HuH-7 (cell line): Measurements from ENCODE around the gene CTNNA3.

Experiments
- DNase-seq: peaks from one replicate; pipeline ENCODE4 v3.0.0; 2011; ENCODE audit warnings: low spot score

Gene CTNNA3

DNA sequence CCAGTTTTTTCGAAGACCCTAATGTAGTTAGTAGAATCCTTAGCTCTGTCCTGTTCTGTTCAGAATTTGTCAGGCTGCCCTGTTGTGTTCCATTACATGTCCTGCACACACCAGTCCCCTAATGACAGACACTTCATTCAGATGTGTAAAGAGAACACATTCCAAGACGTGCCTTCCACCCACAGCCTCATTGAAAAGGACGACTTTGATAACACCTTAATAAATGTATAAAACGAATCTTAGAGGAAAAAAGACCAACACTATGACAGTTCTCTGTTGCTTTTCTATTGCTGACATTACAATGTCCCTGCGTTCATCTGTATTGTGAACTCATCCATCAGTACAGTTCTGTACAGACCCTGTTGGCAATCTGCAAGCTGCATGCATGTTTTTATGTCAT lies 766.6 kb downstream of the CTNNA3 start:
- no peak for DNase-seq

DNA sequence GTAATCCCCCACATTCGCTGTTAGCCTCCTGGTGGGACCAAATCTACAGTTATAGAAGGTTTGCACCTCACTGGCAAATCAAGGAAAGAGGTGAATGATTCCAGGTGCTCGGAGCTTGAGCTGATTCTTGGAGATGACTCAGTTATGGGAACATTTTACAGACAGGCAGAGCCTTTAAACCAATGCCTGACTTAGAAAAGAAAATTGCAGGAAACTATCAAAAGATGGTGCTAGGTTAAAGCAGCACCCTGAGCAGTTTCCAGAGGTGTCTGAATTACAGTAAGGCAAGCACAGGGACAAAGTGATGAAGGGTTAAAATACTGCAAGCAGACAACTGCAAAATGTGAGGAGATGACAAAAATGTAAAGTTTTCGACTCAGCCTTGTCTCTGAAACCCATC lies 767.2 kb downstream of the CTNNA3 start:
- DNase-seq, result no peak

DNA sequence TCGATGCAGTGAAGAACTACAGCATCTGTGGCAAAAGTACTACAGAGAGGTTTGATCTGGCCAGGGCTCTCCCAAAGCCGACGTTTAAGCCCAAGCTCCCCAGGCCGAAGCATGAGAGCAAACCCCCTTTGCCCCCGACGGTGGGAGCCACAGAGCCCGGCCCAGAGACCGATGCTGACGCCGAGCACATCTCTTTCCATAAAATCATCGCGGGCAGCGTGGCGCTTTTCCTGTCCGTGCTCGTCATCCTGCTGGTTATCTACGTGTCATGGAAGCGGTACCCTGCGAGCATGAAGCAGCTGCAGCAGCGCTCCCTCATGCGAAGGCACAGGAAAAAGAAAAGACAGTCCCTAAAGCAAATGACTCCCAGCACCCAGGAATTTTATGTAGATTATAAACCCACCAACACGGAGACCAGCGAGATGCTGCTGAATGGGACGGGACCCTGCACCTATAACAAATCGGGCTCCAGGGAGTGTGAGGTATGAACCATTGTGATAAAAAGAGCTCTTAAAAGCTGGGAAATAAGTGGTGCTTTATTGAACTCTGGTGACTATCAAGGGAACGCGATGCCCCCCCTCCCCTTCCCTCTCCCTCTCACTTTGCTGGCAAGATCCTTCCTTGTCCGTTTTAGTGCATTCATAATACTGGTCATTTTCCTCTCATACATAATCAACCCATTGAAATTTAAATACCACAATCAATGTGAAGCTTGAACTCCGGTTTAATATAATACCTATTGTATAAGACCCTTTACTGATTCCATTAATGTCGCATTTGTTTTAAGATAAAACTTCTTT lies 767.8 kb downstream of the CTNNA3 start:
- no peak for DNase-seq

DNA sequence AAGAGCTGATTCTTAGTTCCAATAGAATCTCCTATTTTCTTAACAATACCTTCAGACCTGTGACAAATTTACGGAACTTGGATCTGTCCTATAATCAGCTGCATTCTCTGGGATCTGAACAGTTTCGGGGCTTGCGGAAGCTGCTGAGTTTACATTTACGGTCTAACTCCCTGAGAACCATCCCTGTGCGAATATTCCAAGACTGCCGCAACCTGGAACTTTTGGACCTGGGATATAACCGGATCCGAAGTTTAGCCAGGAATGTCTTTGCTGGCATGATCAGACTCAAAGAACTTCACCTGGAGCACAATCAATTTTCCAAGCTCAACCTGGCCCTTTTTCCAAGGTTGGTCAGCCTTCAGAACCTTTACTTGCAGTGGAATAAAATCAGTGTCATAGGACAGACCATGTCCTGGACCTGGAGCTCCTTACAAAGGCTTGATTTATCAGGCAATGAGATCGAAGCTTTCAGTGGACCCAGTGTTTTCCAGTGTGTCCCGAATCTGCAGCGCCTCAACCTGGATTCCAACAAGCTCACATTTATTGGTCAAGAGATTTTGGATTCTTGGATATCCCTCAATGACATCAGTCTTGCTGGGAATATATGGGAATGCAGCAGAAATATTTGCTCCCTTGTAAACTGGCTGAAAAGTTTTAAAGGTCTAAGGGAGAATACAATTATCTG lies 768.6 kb downstream of the CTNNA3 start:
- no peak for DNase-seq

DNA sequence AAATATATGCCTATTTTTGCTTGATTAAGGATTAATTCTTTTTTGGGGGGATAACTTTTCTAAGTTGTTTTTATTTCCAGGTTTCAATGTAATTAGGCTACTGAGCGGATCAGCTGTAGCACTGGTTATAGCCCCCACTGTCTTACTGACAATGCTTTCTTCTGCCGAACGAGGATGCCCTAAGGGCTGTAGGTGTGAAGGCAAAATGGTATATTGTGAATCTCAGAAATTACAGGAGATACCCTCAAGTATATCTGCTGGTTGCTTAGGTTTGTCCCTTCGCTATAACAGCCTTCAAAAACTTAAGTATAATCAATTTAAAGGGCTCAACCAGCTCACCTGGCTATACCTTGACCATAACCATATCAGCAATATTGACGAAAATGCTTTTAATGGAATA lies 769.2 kb downstream of the CTNNA3 start:
- DNase-seq, result no peak

DNA sequence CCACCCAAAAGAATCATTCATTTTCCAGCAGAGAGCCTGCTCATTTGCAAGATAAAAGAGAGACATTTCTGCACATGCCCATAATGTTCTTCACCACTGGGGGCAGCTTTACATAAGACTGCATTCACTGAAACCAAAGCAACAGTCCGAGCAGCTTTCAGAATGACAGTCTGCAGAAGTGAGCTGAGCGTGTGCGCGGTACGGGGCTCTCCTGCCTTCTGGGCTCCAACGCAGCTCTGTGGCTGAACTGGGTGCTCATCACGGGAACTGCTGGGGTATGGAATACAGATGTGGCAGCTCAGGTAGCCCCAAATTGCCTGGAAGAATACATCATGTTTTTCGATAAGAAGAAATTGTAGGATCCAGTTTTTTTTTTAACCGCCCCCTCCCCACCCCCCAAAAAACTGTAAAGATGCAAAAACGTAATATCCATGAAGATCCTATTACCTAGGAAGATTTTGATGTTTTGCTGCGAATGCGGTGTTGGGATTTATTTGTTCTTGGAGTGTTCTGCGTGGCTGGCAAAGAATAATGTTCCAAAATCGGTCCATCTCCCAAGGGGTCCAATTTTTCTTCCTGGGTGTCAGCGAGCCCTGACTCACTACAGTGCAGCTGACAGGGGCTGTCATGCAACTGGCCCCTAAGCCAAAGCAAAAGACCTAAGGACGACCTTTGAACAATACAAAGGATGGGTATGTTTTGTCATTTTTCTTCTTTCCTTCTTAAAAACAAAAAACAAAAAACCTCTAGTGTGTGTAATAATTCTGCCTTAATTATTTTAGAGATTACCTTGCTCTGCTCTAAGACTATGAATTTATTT lies 769.9 kb downstream of the CTNNA3 start, which contains the start of gene LRRTM3:
Gene LRRTM3 (plus strand): TSS at position 141 of the 820 bp plus-strand sequence.
- DNase-seq, result peak; percentile 36

DNA sequence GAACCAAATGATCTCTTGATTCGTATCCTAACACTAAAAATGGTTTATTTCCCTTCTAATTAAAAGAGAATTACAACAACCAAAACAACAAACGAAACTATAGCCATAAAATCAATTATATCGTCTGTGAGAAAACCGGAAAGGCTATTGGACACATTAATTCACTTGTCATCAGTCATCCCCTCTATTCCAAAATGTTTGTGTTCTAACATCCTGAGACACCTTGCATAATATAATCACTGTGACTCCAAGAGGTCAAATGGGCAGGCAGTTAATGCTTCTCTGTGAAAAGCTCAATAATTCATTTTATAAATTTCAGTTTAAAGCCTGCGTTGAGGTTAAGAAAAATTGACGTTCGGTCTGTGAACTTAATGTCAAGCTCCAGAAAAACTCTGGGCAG lies 770.6 kb downstream of the CTNNA3 start:
- no peak for DNase-seq

DNA sequence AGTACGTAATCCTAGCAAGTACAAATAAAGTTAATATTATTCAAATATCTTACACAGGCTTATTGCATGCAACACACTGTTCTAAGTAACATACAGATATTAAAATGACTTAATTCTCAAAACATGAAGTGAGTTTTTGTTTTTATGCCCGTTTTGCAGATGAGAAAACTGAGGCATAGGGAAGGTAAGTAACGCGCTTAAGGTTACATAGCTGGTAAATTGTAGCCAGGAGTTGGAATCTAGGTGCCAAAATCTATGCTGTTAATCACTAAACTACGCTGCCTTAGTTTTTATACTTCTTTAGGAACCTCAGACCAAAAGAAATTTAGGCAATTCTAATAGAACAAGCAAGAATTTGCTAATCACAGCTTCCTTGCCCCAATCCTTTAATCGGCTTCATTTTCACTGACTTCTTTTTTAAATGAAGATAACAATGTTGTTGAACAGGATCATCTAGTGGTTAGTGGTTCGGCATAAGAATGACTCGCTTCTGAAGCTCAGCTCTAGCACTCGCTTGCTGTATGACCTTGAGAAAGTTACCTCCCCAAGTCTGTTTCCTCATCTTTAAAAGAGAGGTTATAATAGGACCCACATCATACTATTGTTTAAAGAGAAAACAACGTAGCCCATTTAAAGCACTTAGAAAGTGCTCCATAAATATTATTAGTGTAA lies 771.2 kb downstream of the CTNNA3 start:
- no peak for DNase-seq

DNA sequence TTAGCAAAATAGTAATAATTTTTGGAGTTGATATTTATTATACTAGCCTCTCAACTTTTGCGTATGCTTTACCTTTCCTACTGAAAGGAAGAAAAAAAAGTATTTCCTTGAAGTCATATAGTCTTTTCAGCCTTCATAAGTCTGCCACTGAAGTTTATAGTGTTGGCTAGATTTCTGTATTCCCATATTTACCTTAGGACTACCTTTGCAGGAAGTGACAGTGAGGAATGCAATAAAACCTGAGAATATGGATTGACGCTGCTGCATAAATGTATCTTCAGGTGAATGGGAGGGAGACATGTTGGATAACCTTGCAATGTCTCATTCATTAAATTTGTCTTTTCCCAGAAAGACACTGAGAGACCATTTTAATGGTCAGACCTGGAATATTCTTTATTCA lies 776.7 kb downstream of the CTNNA3 start:
- no peak for DNase-seq

DNA sequence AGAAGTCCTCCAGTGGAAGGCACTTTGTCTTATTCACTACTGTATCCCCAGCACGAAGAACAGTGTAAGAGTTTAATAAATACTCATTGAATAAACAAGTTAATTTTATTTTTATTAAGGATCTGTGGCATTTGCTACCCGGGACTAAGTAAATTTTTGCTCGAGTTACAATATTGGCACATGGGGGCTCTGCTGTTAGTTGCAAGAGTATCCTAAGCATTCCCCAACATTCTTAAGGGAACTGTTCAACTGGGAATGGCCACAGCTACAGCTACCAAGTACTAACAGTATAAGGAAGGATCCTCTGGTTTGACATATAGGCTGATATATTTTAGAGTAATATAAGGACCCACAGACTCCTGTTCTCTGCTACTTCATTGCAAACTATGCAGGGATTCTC lies 778.9 kb downstream of the CTNNA3 start:
- DNase-seq, result no peak

DNA sequence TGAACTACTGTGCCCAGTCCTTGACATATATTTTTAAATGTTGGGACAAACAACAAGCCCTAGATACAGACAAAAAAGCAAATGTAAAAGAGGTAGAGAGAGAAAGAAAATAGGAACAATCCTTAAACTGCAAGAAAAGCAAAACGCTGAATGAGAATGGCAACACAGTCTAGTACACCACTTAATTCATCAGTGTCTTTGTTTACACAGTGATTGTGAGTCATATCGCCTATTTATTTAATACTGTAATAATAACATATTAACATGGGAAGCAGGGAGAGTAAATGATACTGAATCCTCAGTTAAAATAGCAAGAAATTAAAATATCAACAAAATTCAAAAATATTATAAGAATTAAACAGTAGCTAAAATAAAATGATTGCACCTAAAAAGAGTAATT lies 780.0 kb downstream of the CTNNA3 start:
- DNase-seq, result no peak

DNA sequence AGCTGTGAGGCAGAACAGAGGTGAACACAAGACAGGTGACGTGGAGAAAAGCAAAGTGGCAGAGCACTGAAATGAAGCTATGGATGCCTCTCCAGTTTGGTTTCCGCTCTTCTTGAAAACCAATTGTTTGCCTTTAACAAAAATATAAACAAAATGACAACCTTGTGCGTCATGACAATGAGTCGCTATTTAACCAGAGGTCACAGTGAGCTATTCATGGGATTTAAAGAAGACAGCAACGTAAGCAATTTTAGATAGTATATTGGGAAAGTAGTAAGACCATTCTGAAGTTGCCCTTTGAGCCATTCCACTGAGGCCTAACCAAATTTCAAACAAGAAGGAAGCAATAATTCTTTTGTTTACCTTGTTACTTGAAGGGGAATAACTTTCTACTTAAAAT lies 785.3 kb downstream of the CTNNA3 start:
- DNase-seq, result no peak

DNA sequence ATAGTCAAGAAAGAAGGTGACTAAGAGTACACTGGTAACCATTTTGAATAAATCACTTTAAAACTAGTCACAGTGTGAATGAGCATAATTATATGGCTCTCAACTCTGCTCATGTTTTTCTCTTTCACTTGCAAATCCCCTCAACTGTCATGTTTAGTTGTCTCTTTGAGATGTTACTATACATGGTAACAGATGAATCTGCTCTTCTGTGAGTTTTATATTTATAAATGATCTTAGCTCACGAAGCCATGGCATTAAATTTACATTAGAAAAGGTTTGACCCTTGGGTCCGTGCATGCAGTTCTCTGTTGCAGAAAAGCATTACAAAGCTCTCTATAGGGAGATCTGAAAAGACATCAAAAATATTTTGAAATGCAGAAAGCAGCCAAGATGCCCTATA lies 803.1 kb downstream of the CTNNA3 start:
- no peak for DNase-seq

DNA sequence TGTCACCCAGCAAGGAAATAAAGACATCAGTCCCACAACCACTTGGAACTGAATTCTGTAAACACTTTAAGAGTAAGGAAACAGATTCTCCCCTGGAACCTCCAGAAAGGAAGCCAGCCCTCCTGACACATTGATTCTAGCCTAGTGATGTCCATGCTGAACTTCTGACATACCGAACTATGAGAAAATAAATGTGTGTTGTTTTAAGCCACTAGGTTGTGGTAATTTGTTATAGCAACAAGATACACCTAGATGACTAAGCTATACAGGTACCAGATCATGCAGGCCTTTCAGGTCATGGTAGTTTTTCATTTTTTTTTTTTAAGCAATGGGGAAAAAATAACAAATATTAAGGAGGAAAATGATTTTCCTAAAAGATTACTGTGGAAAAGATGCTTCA lies 807.8 kb downstream of the CTNNA3 start:
- no peak for DNase-seq

DNA sequence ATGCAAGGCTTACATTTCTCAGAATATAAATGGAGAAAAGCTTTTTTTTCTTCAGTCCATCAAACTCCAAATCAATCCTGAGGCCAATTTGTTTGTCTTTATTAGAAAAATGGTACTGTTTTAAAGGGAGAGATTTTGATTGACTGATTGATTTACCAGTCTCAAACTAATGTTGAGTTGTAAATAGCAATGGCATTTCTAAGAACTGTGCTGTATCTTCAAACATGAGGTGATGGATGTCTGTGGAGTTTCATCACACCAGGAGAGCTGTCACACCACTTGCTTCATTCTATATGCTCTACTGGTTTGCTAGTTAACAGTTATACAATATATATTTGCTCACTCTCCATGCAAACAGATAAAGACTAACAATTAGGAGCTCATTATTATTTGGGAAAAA lies 809.1 kb downstream of the CTNNA3 start:
- no peak for DNase-seq

DNA sequence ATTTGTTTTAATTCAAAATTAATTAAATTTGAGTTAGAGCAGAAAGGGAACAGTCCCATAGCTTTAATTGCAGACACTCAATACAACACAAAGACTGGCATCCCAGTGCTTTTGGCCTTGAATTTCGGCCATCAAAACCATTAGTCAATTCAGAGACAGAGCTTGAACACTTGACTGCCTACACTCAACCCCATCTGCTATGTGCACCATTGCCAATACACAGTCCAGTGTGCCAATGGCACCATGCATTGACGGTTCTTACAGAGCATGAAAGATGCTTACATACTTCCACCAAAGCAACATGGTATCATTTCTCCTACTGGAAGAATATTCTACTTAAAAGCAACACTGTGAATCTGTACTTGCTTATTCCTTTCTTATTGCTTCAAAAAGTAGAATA lies 813.7 kb downstream of the CTNNA3 start:
- DNase-seq, result no peak

DNA sequence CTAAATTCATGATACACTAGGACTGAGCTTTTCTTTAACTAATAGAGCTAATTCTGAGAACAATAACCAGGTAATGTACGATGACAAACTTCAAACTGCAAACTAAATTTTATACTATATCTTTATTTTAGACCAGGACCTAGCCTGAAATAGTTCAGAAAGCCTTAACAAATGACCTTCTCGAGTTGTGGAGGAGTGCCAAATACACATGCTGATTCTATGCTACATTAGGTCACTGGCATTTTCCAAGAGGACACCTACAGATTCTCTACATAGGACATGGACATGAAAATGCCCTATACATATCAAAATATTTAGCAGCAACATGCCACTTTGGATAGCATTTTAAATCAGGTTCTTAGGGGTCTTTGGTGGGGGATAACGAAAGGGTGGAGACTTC lies 814.2 kb downstream of the CTNNA3 start:
- no peak for DNase-seq

DNA sequence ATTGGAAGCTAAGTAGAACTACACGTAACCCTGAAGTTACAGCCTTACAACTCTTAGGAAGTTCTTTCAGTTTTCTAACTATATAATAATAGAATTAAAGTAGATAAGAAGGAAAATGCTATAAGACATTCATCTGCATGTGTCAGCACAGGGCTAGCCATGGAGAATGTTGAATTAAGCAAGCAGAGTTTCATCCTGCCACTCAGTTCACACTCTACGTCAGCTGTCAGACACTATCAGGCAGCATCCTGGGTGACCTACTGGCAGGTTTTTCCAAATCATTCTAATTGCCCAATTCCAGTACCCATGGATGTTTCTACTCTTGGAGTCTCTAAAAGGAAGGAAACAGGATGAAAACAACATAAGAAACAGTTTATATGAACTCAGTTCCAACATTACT lies 815.2 kb downstream of the CTNNA3 start:
- DNase-seq, result no peak

DNA sequence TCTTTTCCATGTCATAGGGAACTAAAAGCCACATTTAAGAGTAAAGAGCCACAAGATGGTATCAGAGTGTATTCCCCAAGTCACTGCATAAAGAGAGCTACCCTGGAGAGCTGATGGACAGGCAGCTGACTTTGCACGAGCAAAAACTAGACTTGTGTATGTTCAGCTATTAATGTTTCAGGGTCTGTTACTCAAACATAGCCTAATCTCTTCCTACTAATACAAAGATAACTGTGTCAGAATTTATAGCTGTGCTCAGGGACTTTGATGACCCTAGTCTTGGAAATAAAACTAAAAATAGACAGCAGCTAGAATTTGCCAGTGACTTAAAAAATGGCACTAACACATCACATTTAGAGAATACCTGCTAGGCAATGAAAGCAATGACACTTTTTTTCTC lies 815.7 kb downstream of the CTNNA3 start:
- DNase-seq, result no peak

DNA sequence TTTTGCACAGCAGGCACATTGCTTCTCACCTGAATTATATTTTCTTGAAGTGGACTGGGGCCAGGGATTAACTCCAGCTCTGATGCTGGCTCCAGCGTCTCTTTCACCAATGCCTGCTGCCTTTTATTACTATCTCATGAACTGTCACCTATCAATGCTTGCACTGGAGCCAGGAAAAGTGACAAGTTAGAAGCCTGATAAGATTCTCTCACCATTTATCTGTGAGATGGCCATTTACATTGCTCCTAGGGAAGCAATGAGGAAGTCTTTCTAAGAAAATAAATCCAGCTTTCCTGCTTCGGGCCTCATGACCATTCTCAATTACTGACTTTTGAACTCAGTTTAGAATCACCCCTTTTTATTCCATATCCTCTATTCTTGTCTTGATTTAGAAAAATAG lies 818.6 kb downstream of the CTNNA3 start:
- no peak for DNase-seq

DNA sequence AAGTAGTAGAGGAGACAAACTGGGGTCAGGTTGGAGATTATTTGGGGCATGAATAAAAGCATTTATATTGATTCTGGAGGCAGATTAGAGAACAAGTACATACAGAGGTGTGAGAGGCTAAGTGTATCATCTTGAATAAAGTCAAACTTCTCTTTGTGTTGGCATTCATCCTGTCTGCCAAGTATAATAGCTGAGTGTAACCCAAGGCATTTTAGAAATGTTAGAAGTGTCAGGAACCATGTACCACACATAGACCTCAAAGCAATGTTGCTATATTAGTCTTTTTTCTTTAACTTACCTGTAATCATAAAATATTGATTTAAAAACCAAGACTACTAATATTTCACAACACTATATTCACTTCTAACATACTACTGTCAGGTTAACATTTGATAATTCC lies 826.4 kb downstream of the CTNNA3 start:
- no peak for DNase-seq

DNA sequence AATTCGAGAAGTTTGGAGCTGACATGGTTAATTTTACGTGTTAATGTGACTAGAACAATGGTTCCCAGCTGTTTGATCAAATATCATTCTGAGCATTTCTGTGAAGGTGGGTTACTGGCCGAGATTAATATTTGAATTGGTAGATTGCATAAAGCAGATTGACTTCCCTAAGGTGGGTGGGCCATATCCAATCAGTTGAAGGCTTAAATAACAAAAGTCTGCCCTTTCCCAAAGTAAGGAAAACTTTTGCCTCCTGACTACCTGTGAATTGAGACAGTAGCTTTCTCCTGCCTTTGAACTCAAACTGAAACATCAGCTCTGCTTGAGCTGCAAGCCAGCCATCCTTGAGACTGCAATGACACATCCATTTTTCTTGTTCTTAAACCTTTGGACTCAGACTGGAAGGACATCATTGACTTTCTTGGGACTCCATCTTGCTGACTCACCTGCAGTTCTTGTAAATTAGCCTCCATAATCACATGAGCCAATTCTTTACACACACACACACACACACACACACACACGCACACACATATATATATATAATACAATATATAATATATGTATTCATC lies 833.2 kb downstream of the CTNNA3 start:
- no peak for DNase-seq
